GM12864 (cell line): ENCODE measurements around the gene PITPNM1.

ENCODE experiments used
- DNase-seq: peaks from one replicate; pipeline ENCODE4 v3.0.0-alpha.2; 2011; ENCODE audit warnings: low read depth
- H3K4me3 ChIP-seq: 2 replicates; pipeline ENCODE4 v1.5.1; 2011; ENCODE audit warnings: mild to moderate bottlenecking, low read depth, low read length, control low read depth
- CTCF ChIP-seq: IDR thresholded peaks from 2 replicates; pipeline ENCODE4 v1.5.1; 2011; ENCODE audit warnings: low read depth, mild to moderate bottlenecking, moderate library complexity, low read length, control low read depth, inconsistent platforms; ENCODE audit errors: missing control alignments

PITPNM1 gene

GRCh38 chr11:67470337-67471002 is 34.7 kb downstream of the PITPNM1 start:
- no peak overlapping the region for H3K4me3 ChIP-seq
- DNase-seq, result no peak
- no peak for TF ChIP-seq CTCF

DNA sequence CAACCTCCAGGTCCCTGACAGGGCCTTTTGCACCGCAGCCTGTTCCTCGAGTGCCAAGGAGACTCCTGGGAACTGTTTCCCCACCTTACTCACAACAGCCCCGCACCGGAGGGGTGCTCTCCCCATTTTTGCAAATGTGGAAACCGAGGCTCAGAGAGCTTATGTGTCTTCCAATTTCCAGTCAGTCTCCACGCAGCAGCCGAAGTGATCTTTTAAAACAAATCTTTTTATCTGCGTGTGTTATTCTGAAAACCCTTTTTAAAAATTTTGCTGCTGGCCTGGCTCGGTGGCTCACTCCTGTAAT is 35.7 kb downstream of the PITPNM1 start:
- peak overlapping the region; percentile 68 for H3K4me3 ChIP-seq
- no peak for DNase-seq
- no peak for TF ChIP-seq CTCF

DNA sequence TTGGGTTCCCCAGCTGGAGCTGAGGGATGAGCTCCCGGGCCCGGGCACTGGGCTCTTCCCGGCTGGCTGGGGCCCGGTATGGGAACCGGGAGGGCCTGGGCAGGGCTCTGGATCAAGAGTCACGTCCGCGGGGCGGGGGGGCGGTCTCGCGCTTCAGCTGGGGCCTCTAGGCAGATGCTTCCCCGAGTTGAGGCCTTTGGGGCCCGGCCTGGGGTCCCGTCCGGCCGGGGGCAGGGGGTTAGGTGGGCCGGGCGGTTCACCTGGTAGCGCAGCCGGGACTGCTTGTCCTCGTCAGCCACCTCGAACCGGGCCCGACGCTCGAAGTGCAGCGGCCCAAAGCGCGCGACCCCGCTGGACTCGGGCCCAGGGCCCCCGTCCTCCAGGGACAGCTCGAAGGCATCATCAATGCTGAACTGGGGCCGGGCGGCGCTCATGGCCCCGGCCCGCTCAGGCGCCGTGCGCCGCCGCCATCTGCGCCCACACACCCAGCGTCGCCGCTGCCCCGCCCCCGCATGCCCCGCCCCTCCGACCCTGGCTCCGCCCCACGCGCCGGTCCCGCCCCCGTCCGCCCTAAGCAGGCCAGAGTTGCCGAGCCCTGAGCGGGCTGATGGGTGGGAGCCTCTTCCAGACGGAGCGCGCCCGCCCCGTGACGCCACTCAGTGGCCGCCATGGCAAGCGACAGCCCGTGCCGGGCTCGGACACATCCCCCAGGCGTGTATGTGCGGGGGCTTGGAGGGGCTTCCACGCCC is 36.2 kb downstream of the PITPNM1 start, which contains the start of gene TMEM134:
Gene TMEM134, minus strand, starts transcription at position 493 of the 749 bp plus-strand sequence. Its CDS starts 59 bp downstream, at position 434.
- peak; percentile 76 for DNase-seq
- H3K4me3 ChIP-seq, result peak within 1 kb of the TSS; percentile 79
- TF ChIP-seq CTCF, result peak; percentile 62

DNA sequence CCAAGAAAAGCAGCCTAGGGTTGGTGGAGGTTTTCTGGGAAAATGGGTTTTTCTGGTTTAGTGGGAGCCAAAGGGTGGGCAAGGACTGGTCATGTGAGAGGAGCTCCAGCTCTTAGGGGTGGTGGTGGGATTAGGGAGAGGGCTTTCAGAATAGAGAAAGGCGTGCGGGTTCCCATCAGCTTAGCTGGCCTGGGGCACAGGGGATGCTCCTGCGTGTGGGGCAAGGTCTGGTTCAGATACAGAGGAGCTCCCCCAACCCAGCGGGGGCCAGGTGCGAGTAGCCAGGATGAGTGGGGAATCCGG is 36.8 kb downstream of the PITPNM1 start:
- H3K4me3 ChIP-seq, result peak overlapping the region; percentile 79
- DNase-seq, result no peak
- no peak for TF ChIP-seq CTCF

DNA sequence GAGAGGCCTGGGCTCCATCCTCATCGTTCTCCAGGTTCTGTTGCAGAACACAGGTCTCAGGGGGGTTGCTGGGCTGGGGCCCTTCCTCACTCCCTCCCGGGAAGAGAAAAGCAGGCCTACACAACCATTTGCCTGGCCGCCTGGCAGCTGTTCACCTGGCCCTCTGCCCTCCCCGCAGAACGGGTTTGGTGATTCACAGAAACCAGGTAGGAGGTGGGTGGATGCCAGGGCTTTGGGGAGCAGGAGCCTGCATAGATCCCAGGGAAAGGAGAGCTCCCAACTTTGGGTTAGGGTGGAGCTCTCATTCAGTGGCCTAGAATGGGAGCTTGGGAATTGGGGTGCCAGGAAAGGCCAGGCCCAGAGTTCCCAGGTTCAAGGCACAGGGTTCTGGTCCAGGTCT is 37.1 kb downstream of the PITPNM1 start:
- TF ChIP-seq CTCF, result no peak
- no peak for DNase-seq
- H3K4me3 ChIP-seq, result peak overlapping the region; percentile 79

- DNase-seq, result no peak
- no peak overlapping the region; the same call in 1 of the 2 replicates for H3K4me3 ChIP-seq
- TF ChIP-seq CTCF, result no peak
Observed at GRCh38 chr11:67466962-67467771, 38.0 kb downstream of the PITPNM1 start.
